Body of pancreas (tissue), 4 donors: Measurements from ENCODE around the gene DENND2D.

Source experiments
- CTCF ChIP-seq, 7 experiments: fragments of 450-650 bp in 4 of 7; fragments of 200-600 bp in 3 of 7; sonication (generic) in 3 of 7; IDR thresholded peaks; one replicate each; pipeline ENCODE4 v1.5.1; 2016 to 2019; ENCODE audit warnings: antibody characterized with exemption in 7 of 7
- POLR2A ChIP-seq, 3 donors: fragments of 450-650 bp; IDR thresholded peaks; one replicate each; pipeline ENCODE4 v1.6.1; 2016; ENCODE audit warnings: antibody characterized with exemption in 3 of 3, mild to moderate bottlenecking in 2 of 3

- TF ChIP-seq POLR2A (IDR thresholded peaks at IDR 0.05) (no peak), CTCF (IDR thresholded peaks at IDR 0.05) (no peak)
Measured at GRCh38 chr1:111217183-111217910, 16.9 kb upstream of the DENND2D start.
